ENCODE results near the gene OR6N1. TPM values are rescaled to one million over a fixed set of nuclear protein-coding genes. Genes with fewer than 3 reads are reported as not detected.

The OR6N1 gene
- polyA plus RNA-seq, 1 of the 3 experiments (the other 2 are of a cell fraction) = not detected

DNA sequence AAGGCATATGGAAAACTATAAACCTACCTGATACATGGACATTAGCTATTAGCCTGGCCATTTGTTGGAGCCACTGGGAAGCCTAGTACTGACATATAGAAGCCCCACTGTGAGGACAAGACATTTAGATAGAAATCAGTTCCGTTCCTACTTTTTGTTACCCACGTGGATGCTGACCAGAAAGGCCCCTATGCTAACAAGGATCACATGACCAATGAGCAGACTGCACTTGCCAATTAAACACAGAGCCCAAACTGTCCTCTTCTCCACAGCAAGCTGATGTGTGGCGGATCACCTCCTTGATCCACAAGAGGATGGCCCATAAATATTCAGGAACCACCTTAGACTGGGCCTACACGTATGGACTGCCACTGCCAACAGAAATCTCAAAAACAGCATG is 40.3 kb downstream of the OR6N1 start:
- no peaks in the 10 kb centered on the region for H3F3A ChIP-seq (replicated peaks; ENCODE audit: insufficient read depth)
- H2AFZ ChIP-seq (ENCODE audit: low read depth) = no peak overlapping the region
- H3K9me3 ChIP-seq = no peaks in the 10 kb centered on the region
- H4K20me1 ChIP-seq (ENCODE audit: insufficient read depth) = no peaks in the 10 kb centered on the region
- TF ChIP-seq SIN3A (IDR thresholded peaks at IDR 0.05; ENCODE audit: borderline replicate concordance, low read depth, low read length) (no peak), CHD2 (IDR thresholded peaks at IDR 0.05; ENCODE audit: low read length, partially characterized antibody) (no peak), MXI1 (IDR thresholded peaks at IDR 0.05; ENCODE audit: low read depth, low read length) (no peak), TCF12 (IDR thresholded peaks at IDR 0.05) (no peak), TAF1 (IDR thresholded peaks at IDR 0.05; ENCODE audit: borderline replicate concordance, low read depth, low read length) (no peak), RFX5 (IDR thresholded peaks at IDR 0.05; ENCODE audit: low read length) (no peak), YY1 (IDR thresholded peaks at IDR 0.05; ENCODE audit: low read depth) (no peak), NFIC (IDR thresholded peaks at IDR 0.05; ENCODE audit: borderline replicate concordance) (no peak), RXRA (IDR thresholded peaks at IDR 0.05; ENCODE audit: borderline replicate concordance, low read depth) (no peak), RAD21 (IDR thresholded peaks at IDR 0.05; ENCODE audit: low read length) (no peak), SMC3 (IDR thresholded peaks at IDR 0.05; ENCODE audit: low read depth, low read length) (no peak)
- TF ChIP-seq, protein P1, sequence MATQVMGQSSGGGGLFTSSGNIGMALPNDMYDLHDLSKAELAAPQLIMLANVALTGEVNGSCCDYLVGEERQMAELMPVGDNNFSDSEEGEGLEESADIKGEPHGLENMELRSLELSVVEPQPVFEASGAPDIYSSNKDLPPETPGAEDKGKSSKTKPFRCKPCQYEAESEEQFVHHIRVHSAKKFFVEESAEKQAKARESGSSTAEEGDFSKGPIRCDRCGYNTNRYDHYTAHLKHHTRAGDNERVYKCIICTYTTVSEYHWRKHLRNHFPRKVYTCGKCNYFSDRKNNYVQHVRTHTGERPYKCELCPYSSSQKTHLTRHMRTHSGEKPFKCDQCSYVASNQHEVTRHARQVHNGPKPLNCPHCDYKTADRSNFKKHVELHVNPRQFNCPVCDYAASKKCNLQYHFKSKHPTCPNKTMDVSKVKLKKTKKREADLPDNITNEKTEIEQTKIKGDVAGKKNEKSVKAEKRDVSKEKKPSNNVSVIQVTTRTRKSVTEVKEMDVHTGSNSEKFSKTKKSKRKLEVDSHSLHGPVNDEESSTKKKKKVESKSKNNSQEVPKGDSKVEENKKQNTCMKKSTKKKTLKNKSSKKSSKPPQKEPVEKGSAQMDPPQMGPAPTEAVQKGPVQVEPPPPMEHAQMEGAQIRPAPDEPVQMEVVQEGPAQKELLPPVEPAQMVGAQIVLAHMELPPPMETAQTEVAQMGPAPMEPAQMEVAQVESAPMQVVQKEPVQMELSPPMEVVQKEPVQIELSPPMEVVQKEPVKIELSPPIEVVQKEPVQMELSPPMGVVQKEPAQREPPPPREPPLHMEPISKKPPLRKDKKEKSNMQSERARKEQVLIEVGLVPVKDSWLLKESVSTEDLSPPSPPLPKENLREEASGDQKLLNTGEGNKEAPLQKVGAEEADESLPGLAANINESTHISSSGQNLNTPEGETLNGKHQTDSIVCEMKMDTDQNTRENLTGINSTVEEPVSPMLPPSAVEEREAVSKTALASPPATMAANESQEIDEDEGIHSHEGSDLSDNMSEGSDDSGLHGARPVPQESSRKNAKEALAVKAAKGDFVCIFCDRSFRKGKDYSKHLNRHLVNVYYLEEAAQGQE (IDR thresholded peaks at IDR 0.05; ENCODE audit: low read depth, low read length) = no peak
- TF ChIP-seq, protein P2, sequence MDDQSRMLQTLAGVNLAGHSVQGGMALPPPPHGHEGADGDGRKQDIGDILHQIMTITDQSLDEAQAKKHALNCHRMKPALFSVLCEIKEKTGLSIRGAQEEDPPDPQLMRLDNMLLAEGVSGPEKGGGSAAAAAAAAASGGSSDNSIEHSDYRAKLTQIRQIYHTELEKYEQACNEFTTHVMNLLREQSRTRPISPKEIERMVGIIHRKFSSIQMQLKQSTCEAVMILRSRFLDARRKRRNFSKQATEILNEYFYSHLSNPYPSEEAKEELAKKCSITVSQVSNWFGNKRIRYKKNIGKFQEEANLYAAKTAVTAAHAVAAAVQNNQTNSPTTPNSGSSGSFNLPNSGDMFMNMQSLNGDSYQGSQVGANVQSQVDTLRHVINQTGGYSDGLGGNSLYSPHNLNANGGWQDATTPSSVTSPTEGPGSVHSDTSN (IDR thresholded peaks at IDR 0.05) = no peak
- TF ChIP-seq, protein P3, sequence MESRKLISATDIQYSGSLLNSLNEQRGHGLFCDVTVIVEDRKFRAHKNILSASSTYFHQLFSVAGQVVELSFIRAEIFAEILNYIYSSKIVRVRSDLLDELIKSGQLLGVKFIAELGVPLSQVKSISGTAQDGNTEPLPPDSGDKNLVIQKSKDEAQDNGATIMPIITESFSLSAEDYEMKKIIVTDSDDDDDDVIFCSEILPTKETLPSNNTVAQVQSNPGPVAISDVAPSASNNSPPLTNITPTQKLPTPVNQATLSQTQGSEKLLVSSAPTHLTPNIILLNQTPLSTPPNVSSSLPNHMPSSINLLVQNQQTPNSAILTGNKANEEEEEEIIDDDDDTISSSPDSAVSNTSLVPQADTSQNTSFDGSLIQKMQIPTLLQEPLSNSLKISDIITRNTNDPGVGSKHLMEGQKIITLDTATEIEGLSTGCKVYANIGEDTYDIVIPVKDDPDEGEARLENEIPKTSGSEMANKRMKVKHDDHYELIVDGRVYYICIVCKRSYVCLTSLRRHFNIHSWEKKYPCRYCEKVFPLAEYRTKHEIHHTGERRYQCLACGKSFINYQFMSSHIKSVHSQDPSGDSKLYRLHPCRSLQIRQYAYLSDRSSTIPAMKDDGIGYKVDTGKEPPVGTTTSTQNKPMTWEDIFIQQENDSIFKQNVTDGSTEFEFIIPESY (IDR thresholded peaks at IDR 0.05; ENCODE audit: borderline replicate concordance, low read depth) = no peak
- ChIA-PET CTCF (no interaction called here), POLR2A (no interaction called here)
- no peaks in the 10 kb centered on the region for H3K27me3 ChIP-seq (ENCODE audit: insufficient read depth)
- no peak overlapping the region for H3K27ac ChIP-seq (ENCODE audit: low read depth in 2 of 2, low read length in 1 of 2)
- no peak overlapping the region for H3K4me2 ChIP-seq
- no peaks in the 10 kb centered on the region for H3K79me2 ChIP-seq (ENCODE audit: insufficient read depth)
- DNase-seq = no peak
- no peaks in the 10 kb centered on the region for H3K36me3 ChIP-seq (replicated peaks in 1 of 2; ENCODE audit: control insufficient read depth in 1 of 2, insufficient read depth in 2 of 2, low read length in 1 of 2)
- no peak overlapping the region for H3K9ac ChIP-seq
- no peaks in the 10 kb centered on the region for H3K9me2 ChIP-seq
- WGBS (ENCODE audit: low lambda C conversion rate) = 3% methylated on average over 4 of the region's 4 CpGs
- no peak overlapping the region for H3K4me3 ChIP-seq (ENCODE audit: low read depth in 2 of 2, low read length in 1 of 2)
- no peaks in the 10 kb centered on the region for H3K4me1 ChIP-seq (ENCODE audit: control insufficient read depth in 1 of 2, insufficient read depth in 2 of 2, low read depth in 1 of 2, low read length in 1 of 2)

All from SK-N-SH (cell line).